WI38 (cell line): ENCODE measurements around the gene MVK.

Source experiments
- H3K4me3 ChIP-seq: 2 replicates; pipeline ENCODE4 v1.5.1; 2011; ENCODE audit warnings: low read depth, mild to moderate bottlenecking, control low read depth, low read length
- TF ChIP-seq, protein P1 (sequence below): IDR thresholded peaks from 2 replicates; pipeline ENCODE4 v1.5.1; 2012; ENCODE audit warnings: low read depth, mild to moderate bottlenecking, control low read depth, low read length

MVK gene

DNA sequence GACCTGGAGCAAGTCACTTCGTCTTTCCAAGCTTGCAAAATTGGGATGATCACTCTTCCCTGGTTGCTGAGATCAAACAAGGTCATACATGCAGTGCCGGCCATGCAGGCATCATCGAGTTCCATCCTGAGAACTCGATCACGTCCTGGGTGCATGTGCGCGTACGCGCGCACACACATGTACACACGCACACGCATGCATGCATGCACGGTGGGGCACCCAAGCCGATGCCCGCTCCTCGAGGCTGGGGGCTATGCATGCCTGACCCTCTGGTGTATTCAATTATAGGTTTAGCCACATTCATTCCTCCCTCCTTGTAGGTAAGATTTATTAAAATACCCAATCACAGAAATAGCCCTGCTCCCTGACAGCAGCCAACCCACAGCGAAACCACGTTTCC is 26.3 kb upstream of the MVK start:
- TF ChIP-seq, protein P1, sequence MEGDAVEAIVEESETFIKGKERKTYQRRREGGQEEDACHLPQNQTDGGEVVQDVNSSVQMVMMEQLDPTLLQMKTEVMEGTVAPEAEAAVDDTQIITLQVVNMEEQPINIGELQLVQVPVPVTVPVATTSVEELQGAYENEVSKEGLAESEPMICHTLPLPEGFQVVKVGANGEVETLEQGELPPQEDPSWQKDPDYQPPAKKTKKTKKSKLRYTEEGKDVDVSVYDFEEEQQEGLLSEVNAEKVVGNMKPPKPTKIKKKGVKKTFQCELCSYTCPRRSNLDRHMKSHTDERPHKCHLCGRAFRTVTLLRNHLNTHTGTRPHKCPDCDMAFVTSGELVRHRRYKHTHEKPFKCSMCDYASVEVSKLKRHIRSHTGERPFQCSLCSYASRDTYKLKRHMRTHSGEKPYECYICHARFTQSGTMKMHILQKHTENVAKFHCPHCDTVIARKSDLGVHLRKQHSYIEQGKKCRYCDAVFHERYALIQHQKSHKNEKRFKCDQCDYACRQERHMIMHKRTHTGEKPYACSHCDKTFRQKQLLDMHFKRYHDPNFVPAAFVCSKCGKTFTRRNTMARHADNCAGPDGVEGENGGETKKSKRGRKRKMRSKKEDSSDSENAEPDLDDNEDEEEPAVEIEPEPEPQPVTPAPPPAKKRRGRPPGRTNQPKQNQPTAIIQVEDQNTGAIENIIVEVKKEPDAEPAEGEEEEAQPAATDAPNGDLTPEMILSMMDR = no peak
- no peak overlapping the region for H3K4me3 ChIP-seq

DNA sequence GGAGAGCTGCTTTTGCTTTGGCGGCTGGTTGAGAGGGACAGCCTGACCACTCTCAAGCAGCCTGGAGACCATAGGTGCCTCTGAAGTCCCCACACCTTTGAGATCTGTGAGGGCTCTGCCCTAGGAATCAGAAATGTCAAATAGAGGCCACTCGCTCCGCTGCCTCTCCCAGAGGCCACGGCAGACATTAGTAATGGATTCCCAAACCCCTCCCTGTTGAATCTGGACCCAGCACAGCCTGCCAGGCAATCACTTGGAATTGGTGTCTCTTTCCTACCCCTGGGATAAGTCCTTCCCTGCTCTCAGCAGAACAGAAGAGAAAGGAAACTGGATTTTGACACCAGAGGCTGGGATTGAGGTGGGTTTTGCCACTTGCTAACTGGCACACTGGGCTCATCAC is 25.3 kb upstream of the MVK start:
- TF ChIP-seq, protein P1 = no peak
- H3K4me3 ChIP-seq = no peak overlapping the region

DNA sequence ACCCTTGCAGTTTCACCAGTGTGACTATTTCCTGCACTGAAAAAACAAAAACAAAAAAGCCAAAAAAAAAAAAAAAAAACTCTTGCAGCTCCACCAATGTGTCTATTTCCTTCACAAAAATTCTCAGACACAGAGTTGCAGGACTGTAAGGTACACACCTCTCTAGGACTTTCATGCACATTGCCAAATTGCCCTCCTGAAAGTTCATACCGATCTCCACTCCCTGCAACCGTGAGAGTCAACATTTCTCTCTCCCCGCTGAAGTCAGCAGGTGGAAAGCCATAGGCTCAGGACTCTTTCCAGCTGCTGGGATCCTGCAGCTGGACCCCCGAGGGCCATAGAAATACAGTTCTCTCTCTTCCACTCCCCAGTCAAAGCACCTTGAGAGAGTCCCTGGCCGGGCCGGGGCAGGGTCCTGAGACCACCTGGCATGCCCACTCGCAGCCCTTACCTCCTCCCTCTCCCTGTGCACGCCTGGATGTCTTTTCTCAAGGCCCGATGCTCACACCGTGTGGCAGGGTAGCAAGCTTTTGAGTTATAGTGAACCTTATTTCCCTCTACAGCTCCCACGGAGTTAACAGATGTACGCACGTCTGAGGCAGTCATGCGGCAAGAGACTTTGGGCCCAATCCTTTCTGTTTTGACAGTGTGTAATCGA is 23.9 kb upstream of the MVK start:
- TF ChIP-seq, protein P1 = no peak
- H3K4me3 ChIP-seq = no peak overlapping the region

DNA sequence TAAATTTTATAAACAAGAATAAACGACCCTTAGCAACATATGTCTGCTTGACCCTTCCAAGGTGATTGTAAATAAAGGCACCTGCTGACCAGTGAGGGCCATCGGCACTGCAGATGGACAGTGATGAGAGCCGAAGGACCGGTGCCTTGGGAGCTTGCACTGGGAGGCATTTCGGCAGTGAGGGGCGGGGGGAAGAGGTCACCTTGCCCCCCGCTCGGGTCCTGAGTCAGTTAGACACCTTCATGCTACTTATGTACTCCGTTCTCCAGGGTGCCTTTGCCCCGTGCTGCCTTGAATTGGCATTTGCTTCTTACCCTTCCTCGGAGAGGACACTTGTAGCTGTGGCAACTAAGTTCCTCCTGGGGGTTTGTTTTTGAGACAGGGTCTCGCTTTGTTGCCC is 23.3 kb upstream of the MVK start:
- no peak overlapping the region for H3K4me3 ChIP-seq
- TF ChIP-seq, protein P1 = no peak

DNA sequence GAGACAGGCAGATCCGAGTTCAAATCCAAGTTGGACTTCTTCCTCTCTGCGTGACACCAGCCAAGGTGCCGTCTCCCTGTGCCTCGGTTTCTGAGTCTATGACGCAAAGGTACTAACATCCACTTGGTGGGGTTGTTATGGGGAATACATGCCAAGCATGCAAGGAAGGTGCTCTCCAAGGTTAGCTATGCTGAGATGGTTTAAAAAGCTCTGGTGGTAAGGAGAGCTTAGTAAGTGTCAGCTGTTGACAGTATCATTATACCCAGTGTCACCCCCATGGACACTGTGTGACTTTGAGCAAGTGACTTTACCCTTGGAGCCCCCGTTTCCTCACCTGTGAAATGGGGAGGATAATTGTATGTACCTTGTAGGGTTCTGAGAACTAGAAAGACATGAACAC is 22.5 kb upstream of the MVK start:
- no peak overlapping the region for H3K4me3 ChIP-seq
- TF ChIP-seq, protein P1 = no peak

DNA sequence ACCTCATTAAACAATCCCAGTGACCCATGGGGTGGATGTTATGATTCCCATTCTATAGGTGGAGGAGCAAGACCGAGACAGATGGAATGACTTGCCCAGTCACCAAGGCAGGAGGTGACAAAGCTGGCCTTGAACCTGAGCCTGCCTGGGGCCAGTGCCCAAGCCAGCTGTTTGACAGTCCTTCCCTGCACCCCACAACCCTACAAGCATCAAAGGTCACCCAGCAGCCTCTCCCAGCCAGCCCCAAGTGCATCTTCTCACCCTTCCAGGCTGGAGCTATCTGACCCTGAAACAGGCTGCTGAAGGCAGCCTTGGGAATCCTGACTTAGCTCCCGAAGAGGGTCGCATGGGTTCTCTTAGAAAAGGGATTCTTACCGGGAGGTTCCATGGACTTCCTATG is 20.6 kb upstream of the MVK start:
- no peak overlapping the region for H3K4me3 ChIP-seq
- TF ChIP-seq, protein P1 = no peak

DNA sequence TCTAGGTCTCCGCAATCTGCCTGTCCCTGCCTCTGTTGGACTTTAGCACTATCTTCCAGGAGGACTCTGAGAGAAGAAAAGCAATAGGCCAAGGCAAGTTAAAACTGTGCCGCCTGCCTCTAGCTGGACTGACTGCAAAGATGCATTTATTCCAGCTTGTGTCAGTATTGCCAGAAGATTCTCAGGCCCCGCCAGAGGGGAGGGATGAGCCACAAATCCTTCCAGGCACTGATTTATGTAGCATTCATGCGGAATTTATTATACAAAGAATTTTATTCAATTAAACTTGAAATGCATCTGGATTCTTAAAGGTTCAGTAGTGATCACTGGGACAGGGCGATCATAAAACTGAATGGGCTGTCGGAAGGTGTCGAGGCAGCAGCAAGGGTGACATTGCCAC is 20.1 kb upstream of the MVK start:
- H3K4me3 ChIP-seq = no peak overlapping the region
- TF ChIP-seq, protein P1 = no peak
